ES-I3 (cell line): ENCODE data around the gene FOXC1.

Experiments used
- H3K36me3 ChIP-seq: 2 replicates; pipeline ENCODE4 v1.6.1; 2013; ENCODE audit warnings: mild to moderate bottlenecking, low read length, control low read depth, moderate library complexity; ENCODE audit not compliant: insufficient read depth
- H3K4me1 ChIP-seq: 2 replicates; pipeline ENCODE4 v1.6.1; 2013; ENCODE audit warnings: mild to moderate bottlenecking, control low read depth, low read length; ENCODE audit not compliant: insufficient read depth
- H3K9ac ChIP-seq: 2 replicates; pipeline ENCODE4 v1.6.1; 2013; ENCODE audit warnings: low read depth, mild to moderate bottlenecking, low read length, moderate library complexity
- H3K9me3 ChIP-seq: 2 replicates; pipeline ENCODE4 v1.6.1; 2013; ENCODE audit warnings: mild to moderate bottlenecking, low read length, moderate library complexity; ENCODE audit not compliant: control insufficient read depth, insufficient read depth

The FOXC1 gene

DNA sequence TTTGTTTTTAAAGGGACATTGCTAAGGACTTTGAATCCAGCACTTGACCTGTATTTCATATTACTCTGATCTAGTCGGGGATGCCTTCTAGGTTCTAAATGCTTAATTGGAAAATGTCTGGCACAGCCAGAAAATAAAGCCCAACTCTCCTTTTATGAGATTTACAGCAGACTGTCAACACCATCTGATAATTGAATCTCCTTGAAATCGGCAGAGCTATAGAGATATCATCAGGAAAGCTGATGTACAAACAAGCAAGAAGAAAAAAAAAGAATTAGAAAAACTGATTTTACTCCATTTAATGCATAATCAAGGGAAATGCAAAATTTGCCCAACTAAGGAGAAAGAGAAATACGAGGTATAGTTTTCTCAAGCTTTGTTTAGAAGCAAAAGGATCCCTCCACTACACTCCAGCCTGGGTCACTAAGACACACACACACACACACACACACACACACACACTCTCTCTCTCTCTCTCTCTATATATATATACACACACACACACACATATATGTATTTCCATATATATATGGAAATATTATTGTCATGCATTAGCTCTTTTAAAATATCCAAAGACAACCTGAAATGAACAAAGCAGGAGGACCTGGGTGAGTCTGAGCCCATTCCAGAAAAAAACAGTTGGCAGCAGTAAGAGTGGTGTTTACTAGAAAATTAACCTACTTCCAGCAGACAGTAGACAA lies 9.5 kb upstream of the FOXC1 start:
- H3K4me1 ChIP-seq, result peaks cover 13% of the 10 kb centered on the region; the same call in 1 of the 2 replicates

DNA sequence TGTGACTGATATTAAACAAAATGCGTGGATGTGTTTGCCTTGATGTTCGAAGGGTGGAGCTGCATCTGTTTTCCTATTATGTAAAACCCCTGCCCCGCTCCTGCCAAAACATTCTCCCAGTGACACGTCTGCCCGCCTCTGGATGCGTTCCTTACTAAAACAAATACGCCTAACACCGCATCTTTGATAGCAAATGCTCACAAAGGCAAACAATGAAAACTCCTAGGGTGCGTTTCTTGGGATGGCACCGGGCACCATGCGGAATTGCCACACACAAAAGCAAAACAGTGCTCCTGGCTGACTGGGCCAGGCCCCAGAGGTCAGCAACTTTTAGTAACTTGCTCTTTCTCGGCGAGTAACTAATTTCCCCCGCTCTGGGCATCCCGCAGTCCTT lies 9.0 kb upstream of the FOXC1 start:
- Histone ChIP-seq H3K9ac (no peak overlapping the region), H3K9me3 (no peaks in the 10 kb centered on the region), H3K4me1 (peaks cover 13% of the 10 kb centered on the region; the same call in 1 of the 2 replicates), H3K36me3 (no peaks in the 10 kb centered on the region)

More for the DNA sequence above, 9.5 kb upstream of the FOXC1 start:
- Histone ChIP-seq H3K36me3 (no peaks in the 10 kb centered on the region), H3K9me3 (no peaks in the 10 kb centered on the region), H3K9ac (no peak overlapping the region)

DNA sequence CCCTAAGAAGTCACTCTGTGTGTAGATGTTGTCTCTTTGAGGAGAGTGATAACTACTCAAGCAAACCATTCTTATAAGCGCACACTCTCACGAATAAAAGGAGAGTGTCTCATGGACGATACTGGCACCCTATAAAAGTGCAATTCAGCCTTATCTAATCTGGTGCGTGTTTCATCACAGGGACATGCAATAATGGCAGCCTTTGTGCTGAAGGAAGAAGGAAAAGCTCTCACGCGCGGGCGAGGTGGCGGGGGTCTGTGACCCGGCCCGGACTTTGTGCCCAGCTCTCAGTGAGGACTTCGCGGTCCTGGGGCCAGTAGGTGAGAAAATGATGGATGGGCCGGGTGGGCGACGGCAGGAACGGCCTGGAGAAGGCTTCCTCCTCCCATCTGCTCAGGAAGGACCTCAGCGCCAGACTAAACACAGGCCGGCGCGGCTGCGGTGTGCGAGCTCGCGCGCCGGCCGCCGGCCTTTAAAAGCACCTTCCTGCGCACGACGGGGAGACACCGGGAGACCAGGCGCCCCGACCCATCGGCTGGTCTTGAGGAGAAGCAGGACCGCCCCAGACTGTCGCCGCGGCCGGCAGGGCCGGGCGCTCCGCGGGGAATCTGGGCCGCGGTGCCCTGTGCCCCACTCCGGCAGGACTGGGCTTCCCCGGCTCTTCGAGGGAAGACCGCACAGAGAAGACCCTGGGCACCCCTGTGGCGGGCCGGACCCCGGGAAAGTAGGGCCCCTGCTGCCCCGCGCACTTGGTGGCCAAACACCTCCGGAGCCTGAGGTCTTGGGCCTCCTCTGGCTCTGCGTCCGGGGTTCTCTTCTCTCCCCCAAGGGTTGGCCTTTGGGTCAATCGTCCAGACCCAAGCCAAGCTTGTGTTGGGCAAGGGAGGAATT lies 8.3 kb upstream of the FOXC1 start:
- no peaks in the 10 kb centered on the region for H3K36me3 ChIP-seq
- no peaks in the 10 kb centered on the region for H3K9me3 ChIP-seq
- H3K4me1 ChIP-seq, result peaks cover 13% of the 10 kb centered on the region; the same call in 1 of the 2 replicates
- no peak overlapping the region for H3K9ac ChIP-seq

DNA sequence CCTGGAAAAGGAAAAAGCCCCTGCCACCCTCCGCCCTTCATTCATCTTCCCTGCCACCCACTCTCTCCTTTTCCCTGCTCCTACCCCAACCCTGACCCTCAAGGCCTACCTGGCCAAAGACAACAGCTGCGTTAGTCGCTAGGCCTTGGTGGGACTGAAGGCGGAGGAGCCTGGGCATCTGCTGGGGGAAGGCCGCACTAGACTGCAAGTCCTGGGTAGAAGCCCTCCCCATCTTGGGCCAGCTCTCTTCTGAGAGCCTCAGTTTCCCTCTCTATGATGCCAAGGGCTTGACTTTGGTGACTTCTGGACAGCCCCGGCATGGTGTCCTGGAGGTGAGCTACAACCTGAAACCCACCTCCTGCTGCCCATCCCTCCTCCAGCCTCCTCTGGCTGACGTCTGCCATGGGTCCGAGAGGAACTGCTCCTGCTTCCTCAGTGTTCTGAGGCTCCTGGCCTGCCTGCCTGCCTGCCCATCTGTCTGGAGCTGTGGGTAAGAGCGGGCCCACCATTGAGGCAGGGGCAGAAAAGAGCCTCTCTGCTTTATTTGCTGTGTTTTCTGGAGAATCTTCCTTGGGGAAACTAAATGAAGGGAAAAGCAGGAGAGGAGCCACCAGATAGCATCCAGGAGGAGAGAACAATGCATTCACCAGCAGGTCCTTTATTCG lies 7.5 kb upstream of the FOXC1 start:
- Histone ChIP-seq H3K9ac (no peak overlapping the region), H3K4me1 (peaks cover 12% of the 10 kb centered on the region; the same call in 1 of the 2 replicates), H3K36me3 (no peaks in the 10 kb centered on the region), H3K9me3 (no peaks in the 10 kb centered on the region)

DNA sequence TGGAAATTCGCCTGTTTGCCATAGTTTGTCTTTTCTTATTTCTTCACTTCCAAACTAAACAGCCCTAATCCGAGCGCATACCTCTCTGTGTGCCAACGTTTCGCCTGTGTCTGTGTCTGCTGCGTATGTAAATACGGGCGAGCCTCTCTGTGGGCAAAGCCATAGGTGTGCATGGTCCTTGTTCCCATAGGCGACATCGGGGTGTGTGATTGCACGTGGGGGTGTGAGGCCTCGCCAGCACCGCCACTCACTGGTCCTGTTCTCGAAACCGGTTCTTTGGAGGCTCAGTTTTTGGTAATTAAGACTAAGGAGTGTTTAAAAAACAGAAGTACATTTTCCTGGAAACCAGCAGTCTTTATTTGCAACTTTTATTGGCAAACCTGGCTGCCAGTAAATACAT lies 6.0 kb upstream of the FOXC1 start:
- Histone ChIP-seq H3K36me3 (no peaks in the 10 kb centered on the region), H3K9ac (peak overlapping the region; percentile 30; the same call in 1 of the 2 replicates), H3K4me1 (peaks cover 10% of the 10 kb centered on the region; the same call in 1 of the 2 replicates), H3K9me3 (no peaks in the 10 kb centered on the region)

DNA sequence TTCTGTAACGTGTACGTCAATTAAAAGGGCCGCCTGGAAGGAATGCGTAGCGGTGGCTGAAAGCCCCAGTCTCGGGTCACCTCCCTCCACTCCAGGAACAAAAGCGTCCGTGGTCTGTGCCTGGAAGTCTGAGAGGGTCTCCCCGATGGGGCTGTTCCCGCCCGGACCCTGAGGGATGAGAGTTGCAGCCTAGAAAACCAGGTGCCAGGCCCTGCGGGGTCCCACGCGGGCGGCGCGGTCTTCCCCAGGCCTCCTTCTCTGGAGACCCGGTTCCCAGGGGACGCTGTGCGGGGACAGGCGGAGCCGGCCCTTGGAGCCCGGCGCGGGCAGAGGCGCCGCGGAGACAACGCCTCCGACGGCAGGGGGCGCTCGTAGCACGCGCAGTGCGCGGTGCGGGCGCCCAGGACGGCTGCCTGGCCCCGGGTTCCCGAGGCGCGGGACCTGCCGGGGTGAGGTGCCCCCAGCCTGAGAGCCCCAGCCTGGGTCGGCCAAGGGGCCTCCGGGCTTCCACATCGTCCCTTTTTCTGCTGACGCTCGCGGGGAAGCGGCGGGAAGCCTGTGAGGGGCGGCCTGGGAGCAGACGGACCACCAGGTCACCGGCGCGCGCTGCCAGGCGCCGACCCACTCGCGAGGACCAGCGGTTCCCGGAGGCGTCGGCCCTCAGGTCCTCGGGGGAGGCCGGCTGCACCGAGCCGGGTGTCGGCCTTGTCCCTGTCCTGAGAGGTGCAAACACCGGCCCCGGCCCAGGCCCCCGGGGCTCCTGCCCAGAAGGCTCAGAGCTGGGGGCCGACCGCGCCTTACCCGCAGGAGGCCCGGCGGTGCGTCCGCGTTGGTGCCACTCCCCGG lies 5.3 kb upstream of the FOXC1 start:
- Histone ChIP-seq H3K4me1 (peaks cover 10% of the 10 kb centered on the region; the same call in 1 of the 2 replicates), H3K36me3 (no peaks in the 10 kb centered on the region), H3K9ac (peak overlapping the region; percentile 30; the same call in 1 of the 2 replicates), H3K9me3 (no peaks in the 10 kb centered on the region)

DNA sequence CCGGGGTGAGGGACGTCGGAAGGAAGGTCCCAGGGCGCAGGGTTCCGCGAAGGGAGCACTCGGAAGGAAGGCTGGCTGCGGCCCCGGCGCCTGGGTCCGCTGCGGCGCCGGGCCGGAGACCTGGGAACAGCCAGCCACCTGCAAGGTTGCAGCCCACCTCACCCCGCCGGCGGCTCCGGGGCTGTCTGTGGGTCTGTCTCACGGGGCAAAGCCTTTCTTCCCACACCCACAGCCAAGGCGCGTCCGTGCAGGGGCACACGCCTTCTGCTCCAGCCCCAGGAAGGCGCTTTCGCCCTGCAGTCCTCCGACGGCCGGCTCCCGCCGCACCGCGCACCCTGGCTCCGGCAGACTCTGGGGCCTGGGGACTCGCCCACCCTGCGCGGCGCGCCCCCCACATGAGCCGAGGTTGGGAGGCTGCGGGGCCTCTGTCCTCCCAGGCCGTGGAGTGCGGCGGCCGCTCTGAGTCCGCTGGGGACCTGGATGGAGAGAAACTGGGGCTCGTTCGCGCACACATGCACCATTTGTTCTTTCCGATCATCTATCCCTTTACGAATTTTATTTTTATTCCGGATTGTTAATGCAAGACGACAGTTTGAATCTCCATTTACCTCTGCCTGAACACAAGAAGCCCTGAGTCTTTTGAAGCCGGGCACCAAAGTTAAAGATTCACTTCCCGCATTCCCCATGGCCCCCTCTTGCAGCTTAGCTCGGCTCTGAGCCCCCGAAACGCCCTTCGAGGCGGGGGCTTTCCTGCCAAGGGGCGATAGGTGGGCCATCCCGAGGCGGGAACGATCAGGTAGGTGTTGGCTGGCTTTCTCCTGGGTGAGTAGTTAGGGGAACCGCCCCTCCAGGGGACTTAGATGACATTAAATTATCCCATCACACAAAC lies 4.5 kb upstream of the FOXC1 start:
- Histone ChIP-seq H3K9ac (peak overlapping the region; percentile 25; the same call in 1 of the 2 replicates), H3K9me3 (no peaks in the 10 kb centered on the region), H3K36me3 (no peaks in the 10 kb centered on the region), H3K4me1 (peaks cover 10% of the 10 kb centered on the region; the same call in 1 of the 2 replicates)

DNA sequence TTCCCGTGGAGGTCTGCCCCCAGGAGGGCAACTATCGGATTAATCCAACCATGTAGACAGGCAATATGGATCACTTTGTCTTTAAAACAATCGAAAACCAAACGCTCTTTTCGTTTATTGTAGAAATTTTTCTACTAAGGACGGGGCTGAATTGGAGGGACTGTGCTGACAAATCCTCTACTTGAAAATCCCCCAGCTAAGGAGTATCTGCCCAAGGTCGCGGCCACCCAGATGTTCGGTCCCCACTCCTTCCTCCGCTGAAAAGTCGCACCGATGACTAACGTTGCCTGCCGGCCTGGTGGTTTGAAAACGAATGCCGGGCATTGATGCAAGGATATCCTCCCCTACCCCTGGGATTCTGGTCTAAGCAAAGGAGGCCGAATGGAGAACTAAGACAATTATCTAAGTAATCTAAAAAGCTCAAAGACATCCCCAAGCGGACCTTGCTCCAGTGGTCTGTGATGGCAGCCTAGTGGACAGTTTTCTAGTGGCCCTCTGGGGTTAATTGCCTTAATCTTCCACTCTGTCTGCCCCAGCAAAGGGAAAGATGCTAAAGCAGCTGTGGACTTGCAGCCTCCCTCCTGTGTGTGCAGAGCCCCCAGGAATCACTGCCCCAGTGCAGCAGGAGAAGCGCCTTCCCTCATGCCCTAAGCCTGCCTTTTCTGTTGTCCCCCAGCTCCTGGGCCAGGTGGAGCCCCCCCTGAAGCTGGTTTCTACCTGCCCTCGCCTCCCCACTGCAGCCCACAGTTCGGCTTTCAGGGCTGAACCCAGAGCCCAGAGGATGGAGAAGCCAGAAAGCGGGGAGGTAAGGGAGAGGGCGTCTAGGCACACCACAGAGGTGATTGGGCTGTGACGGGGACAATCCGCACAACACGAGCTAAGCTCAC lies 3.6 kb upstream of the FOXC1 start:
- Histone ChIP-seq H3K9me3 (no peaks in the 10 kb centered on the region), H3K36me3 (no peaks in the 10 kb centered on the region), H3K9ac (peak overlapping the region; percentile 37; the same call in 1 of the 2 replicates), H3K4me1 (peaks cover 10% of the 10 kb centered on the region; the same call in 1 of the 2 replicates)

DNA sequence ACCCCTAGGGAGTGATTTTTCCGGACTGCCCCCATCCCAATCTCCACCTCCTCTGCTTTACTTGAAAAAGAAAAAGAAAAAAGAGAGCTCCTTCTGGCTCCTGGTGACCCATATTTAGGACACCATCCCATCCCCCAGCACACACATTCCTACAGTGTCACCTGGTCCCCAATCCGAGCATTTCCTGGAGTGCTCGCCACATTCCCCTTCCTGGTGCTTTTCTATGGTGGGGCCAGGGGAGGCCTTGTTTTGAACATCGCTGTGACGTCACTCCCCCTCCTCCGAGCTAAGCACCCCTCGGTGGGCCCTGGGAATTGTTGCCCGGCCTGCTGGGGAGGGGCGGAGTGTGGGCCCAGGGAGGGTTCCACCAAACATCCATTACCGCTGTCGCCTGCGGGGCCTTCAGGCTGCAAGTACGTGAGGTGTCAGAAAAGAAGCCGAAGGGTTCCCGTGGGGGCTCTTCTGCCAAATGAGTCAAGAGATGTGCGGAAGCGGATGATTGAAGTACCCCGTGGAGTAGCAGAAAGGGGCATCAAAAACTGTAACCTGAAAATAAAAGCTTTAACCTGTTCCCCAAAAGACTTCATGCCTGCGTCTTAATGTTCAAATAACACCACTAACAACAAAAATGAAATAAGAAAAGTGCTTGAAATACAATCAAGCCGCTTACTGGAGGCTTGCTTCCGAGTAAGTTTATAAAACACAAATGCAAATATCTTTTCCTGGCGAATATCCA lies 2.8 kb upstream of the FOXC1 start:
- H3K36me3 ChIP-seq, result no peaks in the 10 kb centered on the region
- H3K4me1 ChIP-seq, result peaks cover 10% of the 10 kb centered on the region; the same call in 1 of the 2 replicates
- H3K9ac ChIP-seq, result peak overlapping the region; percentile 37; the same call in 1 of the 2 replicates
- H3K9me3 ChIP-seq, result no peaks in the 10 kb centered on the region

DNA sequence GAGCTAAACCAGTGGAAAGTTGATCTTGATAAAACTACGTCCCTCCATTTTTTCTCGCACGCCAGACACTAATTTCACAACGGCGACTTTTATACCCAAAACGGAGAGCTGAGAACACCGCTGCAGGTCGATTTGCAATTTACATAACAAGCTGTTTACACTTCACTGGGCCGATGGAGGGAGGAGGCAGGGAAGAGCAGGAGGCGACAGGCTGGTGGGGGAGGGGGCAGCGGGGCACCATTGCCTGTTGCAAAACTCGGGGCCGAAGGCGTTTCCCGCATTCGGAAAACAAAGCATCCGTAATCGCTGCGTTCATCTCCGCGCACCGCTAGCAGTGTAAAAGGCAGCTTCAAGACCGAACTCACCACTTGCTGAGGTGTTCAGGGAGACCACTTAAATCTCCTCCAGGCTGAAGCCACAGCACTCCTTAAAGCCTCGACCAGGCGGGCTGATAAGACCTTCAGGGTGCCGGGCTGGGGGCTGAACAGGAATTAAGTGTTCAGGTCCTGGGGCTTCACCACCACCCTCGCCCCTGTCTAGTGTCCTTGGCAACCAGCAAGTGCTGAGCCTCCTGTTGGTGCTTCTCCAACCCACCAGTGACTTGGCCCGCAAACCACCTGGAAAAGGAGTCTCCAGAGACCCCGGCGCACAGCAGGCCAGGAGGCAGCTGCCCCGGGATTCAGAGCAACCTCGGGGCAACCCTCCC lies 2.0 kb upstream of the FOXC1 start:
- Histone ChIP-seq H3K9me3 (no peaks in the 10 kb centered on the region), H3K36me3 (no peaks in the 10 kb centered on the region), H3K9ac (peak overlapping the region; percentile 48; the same call in 1 of the 2 replicates), H3K4me1 (peaks cover 10% of the 10 kb centered on the region; the same call in 1 of the 2 replicates)
